Activated CD4-positive, alpha-beta T cell treated with anti-CD3 and anti-CD28 coated beads, Interleukin-2, amount 50 U/mL, for 24 hours (primary cell): ENCODE results near the gene PHF11.
"Not testable (repeated sequence)": the region's sequence is repeated elsewhere in the genome, so short reads cannot be mapped to it uniquely, and the experiment has no call there.

Source experiments
- DNase-seq, 2 donors: peaks; one replicate each; pipeline ENCODE4 v3.0.0-alpha.2; 2020; ENCODE audit warnings: low read depth in 1 of 2, low spot score in 1 of 2

Gene PHF11

DNA sequence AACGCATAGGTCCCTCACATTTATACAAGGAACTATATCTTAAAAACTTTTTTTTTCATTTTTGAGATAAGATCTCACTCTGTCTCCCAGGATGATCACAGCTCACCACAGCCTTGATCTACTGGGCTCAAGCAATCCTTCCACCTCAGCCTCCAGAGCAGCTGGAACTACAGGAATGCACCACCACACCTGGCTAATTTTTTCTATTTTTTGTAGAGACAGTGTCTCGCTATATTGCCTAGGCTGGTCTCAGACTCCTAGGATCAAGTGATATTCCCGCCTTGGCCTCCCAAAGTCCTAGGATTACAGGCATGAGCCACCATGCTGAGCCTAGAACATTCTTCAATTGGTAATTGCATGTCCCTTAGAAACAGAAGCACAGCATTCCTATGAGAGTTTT lies 47.9 kb downstream of the PHF11 start:
- DNase-seq = no peak

DNA sequence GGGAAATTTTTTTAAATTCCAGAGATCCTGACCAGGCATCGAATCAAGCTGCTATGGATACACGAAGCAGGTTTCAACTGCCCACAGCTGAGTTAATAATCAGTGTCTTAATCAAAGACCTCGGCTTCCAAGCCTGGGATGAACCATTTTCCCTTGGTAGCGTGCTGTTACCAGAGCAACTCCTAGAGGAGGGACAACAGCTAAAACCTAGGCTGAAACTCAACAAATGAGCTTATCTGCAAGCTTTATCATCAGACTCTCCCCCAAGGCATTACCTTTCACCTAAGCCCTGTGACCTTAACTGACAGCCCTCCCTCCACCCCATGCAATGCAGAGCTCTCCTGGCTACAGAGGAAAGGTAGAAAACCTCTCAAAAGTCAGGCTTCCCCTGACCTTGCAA lies 49.9 kb downstream of the PHF11 start:
- no peak for DNase-seq

GRCh38 chr13:49546561-49546960 lies 50.8 kb downstream of the PHF11 start:
- no peak for DNase-seq

DNA sequence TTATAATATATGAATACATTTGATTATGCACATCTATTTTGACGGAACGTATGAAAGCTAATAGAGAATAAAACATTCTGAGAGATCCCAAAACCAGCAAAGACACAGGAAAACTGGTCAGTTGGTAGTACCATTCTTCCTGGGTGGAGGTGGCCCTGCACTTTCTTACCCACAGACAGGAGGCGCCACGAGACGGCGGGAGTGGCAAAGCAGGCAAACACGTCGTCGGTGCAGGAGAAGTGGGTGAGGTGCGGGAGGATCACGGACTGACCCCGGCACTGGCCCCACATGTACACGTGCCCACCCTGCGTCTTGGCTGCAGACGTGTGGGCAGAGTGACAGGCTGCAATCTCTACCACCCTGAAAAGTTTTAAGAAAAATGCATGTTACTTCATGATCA lies 53.5 kb downstream of the PHF11 start:
- no peak for DNase-seq

GRCh38 chr13:49550942-49551644 lies 55.3 kb downstream of the PHF11 start:
- DNase-seq = no peak

GRCh38 chr13:49553888-49554287 lies 58.1 kb downstream of the PHF11 start:
- DNase-seq = no peak

DNA sequence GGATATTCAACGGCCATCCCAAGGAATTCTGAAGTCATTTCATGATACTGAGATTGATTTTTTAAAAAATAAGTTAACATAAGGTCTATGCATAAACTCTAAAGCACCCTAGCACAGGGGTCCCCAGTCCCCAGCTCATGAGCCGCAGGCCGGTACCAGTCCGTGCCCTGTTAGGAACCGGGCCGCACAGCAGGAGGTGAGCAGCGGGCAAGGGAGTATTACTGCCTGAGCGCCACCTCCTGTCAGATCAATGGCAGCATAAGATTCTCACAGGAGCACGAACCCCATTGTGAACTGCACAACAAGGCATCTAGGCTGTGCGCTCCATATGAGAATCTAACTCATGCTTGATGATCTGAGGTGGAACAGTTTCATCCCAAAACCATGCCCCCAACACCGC lies 58.6 kb downstream of the PHF11 start:
- DNase-seq = no peak

- no peak for DNase-seq
Observed at GRCh38 chr13:49559006-49559405, 63.3 kb downstream of the PHF11 start.

DNA sequence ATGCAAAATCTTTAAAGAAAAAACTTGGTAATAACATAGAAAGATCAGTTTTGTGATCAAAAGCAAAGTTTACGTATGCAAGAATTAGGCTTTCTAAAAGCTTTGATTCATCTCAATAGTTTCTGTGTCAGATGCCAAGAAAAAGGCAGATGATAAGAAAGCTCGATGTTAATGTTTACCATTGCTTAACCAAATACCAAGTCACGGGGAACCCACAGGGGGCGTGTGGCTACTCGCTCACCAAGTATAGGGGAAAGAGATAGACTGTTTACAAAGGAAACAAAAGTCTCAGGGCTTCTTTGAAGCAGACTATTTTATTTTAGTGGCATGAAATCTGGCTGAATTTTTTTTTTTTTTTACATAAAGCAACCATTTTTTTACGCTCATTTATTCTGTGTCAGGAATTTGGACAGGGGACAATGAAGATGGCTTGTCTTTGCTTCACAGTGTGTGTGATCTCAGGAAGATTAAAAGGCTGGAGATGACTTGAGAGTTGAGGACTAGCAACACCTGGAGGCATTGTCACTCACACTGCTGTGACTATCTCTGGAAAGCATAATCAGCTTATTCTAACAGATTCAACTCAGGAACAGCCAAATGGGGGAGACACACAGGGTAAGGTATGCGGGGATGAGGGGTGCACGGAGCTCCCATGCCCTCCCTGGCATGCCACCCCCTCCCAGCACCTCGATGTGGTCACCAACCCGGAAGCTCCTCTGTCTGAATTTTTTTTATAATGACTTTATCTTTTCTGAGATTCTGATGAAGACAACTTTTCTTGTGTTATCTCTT lies 64.7 kb downstream of the PHF11 start:
- no peak for DNase-seq

GRCh38 chr13:49561062-49561410 lies 65.3 kb downstream of the PHF11 start:
- no peak for DNase-seq

GRCh38 chr13:49563516-49563915 lies 67.8 kb downstream of the PHF11 start:
- no peak for DNase-seq

GRCh38 chr13:49565461-49565860 lies 69.7 kb downstream of the PHF11 start:
- DNase-seq = not testable (repeated sequence)

DNA sequence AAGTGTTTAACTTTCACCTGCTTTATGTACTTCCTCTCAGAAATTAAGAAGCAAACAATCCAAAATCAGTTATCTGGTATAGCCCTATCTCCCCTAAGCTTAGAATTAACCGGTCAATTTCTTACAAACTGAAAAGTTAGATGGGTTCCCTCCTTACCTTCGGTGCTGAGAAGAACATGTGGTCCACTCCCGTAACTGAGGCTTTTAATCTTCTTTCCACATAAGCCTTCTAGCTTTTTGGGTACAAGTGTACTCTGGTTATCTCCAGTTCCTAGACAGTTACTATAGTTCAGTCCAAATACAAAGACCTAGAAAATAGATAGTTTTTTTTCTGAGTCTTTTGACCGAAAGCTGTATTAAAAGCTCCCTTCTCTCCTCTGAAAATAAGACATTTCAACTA lies 70.7 kb downstream of the PHF11 start:
- DNase-seq = no peak

- no peak for DNase-seq
Observed at GRCh38 chr13:49567491-49567890, 71.7 kb downstream of the PHF11 start.

DNA sequence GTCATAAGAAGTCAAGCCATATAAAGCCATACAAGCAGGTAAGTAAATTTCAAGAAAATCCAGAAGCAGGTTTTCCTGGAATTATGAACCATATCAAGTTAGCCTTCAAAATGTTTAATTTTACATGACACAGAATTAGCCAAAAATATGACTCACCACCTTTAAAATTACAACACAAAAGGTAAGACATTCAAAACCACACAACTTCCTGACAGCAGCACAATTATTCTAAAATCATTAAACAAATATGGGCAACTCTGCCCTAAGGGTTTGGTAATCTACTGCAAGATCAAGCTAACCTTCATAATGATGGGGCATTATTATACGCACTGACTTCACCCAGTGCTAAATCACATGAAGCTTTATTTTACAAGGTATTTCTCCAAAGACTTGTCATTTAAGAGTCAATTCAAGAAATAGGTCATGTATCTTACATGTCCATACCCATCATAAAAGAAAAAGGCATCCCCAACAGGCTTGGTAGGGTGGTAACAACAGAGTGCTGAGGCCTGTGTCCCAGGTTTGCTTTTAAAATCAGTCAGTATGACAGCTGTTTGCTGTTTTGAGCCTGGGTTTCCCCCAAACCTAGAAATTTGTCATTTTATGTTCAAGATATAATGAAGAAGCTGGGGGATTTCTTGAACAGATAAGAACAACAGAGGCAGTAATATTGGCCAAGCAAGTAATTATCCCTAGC lies 74.4 kb downstream of the PHF11 start:
- no peak for DNase-seq

DNA sequence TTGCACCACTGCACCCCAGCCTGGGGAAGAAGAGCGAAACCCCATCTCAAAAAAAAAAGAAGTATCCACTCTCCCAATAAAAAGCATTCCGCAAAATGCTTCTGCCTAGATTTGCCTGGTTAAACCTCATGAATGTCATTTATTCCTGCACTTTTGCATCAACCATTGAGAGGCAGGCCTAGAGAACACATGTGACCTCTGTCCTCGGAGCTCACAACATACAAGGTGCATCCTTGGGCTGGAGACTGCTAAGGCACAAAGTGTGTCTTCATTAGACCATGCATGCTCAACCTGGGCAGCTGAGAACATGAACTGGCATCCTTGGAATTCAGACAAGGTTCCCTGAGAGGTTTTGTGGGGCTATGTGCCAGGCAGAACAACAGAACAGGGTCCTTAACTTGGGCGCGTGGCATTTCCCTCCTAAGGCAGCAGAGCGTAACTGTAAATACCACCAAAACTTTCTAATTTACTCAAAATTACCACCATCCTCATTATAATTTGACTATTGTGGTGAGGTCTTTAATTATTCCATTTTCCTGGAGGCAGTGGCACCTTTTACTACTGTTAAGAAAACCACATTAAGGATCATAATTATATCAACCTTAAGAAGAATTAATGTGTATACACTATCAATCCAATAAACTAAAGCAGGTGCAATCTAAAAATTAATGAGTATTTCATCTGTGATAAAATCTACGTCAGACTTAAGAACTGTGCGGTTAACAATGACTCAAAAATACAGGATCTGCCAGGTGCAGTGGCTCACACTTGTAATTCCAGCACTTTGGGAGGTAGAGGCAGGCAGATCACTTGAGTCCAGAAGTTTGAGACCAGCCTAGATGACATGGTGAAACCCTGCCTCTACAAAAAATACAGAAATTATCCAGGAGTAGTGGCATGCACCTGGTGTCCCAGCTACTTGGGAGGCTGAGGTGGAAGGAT lies 75.8 kb downstream of the PHF11 start:
- no peak for DNase-seq
